GM12872 (cell line): ENCODE measurements around the gene MYO7A.

Source experiments
- TF ChIP-seq, protein P1 (sequence below): IDR thresholded peaks from 3 replicates; pipeline ENCODE4 v1.5.1; 2011; ENCODE audit warnings: low read depth, mild to moderate bottlenecking, low read length, moderate library complexity; ENCODE audit not compliant: insufficient read depth

MYO7A gene

GRCh38 chr11:77214557-77214956, 86.5 kb downstream of the MYO7A start:
- TF ChIP-seq, protein P1, sequence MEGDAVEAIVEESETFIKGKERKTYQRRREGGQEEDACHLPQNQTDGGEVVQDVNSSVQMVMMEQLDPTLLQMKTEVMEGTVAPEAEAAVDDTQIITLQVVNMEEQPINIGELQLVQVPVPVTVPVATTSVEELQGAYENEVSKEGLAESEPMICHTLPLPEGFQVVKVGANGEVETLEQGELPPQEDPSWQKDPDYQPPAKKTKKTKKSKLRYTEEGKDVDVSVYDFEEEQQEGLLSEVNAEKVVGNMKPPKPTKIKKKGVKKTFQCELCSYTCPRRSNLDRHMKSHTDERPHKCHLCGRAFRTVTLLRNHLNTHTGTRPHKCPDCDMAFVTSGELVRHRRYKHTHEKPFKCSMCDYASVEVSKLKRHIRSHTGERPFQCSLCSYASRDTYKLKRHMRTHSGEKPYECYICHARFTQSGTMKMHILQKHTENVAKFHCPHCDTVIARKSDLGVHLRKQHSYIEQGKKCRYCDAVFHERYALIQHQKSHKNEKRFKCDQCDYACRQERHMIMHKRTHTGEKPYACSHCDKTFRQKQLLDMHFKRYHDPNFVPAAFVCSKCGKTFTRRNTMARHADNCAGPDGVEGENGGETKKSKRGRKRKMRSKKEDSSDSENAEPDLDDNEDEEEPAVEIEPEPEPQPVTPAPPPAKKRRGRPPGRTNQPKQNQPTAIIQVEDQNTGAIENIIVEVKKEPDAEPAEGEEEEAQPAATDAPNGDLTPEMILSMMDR, result no peak

- TF ChIP-seq, protein P1, result no peak
These were observed 87.1 kb downstream of the MYO7A start for GRCh38 chr11:77215106-77215505.

DNA sequence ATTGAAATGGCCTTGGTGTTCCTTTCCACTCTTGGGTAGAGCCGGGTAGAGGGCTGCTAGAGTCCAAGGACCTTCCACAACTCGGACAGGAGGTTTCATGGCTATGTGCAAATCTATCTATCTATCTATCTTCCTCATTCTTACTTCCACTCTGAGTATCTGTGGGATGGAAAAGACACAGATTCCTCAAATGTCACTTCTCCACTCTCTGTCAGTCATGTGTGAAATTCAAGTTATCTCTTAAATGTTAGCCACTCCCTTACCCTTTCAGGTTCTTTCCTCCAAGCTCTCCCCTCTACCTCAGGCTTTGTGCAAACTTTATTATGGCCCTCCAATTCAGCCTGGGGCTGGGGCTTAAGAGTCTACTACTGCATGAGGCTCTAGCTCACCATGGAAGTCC, 89.1 kb downstream of the MYO7A start:
- TF ChIP-seq, protein P1, result no peak

DNA sequence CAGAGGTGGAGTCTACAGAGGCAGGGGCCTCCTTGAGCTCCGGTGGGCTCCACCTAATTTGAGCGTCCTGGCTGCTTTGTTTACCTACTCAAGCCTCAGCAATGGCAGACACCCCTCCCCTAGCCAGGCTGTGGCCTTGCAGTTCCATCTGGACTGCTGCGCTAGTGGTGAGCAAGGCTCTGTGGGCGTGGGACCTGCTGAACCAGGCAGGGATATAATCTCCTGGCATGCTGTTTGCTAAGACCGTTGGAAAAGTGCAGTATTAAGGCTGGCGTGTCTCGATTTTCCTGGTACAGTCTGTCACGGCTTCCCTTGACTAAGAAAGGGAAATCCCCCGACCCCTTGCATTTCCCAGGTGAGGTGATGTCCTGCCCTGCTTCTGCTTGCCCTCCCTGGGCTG, 95.8 kb downstream of the MYO7A start:
- TF ChIP-seq, protein P1, result no peak

DNA sequence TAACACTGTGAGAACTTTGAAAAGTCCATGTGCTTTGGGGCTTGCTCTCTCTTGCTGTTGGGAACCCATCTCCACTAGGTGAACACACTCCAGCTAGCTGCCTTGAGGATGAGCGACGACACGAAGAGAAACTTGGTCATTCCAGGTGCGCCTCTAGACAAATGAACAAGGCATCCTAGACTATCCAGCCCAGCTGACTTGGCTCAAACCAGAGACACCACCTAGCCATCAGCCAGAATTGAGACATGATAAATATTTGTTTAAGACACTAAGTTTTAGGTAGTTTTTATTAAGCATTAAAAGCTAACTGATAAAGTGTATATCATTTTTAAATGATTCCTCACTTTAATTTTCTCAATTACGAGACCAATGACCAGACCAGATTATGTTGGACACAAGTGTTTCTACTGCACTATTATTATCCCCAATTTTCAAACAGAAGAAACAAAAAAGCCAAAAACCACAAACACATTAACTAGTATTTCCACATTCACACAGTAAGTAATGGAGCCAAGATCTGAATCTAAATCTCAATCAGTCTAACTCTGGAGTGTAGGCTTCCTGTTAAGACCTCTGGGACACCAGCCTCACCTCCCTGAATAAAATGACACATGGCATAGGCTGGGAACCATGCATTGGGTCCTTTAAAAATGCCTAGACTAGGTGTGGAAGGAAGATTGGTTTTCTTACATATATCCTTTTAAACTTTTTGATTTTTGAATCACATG, 103.0 kb downstream of the MYO7A start:
- TF ChIP-seq, protein P1, result no peak

GRCh38 chr11:77231800-77232199, 103.8 kb downstream of the MYO7A start:
- TF ChIP-seq, protein P1, result no peak

DNA sequence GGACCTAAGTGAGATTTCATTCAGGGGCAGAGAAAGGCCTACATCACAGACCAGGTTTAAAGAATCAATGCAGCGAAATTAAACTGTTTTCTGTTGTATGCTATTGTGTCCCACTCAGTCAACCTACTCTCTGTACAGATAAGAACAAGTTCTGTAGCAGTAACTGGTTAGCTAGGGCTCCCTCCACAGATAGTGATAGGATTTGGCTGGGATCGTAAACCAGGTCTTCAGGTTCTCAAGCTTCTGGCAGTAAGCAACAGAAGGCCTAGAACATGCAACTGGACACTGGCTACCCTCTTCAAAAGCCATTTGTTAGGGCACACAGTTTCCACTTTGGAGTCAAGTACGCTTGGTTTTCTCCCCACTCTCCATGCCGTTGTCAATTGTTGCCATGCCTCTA, 104.2 kb downstream of the MYO7A start:
- TF ChIP-seq, protein P1, result no peak
